Left lobe of liver (tissue), 2 donors: ENCODE measurements around the gene USH1C. TPM values are rescaled to one million over a fixed set of nuclear protein-coding genes. Genes with fewer than 3 reads are reported as not detected.

ENCODE experiments used
- ATAC-seq: fragments of 200-7000 bp; cut with Tn5 transposase; one replicate; pipeline ENCODE4 v1.9.1; 2020; ENCODE audit warnings: mild to moderate bottlenecking, moderate library complexity
- DNase-seq: peaks from one replicate; pipeline ENCODE4 v3.0.0-alpha.2; 2020; ENCODE audit warnings: low spot score
- total RNA-seq: library from RNA; stranded (reverse); gene quantifications from one replicate; pipeline ENCODE4 v1.2.1, GENCODE V29; 2021
- donor health status: DM: no; HTN: no; CAD: no; lungs with moderate emphysema.
- donor health status: DM: no; HTN: yes; CAD: no.

USH1C gene
- total RNA-seq, 1 donor from 2014 or later: 1.2 TPM

DNA sequence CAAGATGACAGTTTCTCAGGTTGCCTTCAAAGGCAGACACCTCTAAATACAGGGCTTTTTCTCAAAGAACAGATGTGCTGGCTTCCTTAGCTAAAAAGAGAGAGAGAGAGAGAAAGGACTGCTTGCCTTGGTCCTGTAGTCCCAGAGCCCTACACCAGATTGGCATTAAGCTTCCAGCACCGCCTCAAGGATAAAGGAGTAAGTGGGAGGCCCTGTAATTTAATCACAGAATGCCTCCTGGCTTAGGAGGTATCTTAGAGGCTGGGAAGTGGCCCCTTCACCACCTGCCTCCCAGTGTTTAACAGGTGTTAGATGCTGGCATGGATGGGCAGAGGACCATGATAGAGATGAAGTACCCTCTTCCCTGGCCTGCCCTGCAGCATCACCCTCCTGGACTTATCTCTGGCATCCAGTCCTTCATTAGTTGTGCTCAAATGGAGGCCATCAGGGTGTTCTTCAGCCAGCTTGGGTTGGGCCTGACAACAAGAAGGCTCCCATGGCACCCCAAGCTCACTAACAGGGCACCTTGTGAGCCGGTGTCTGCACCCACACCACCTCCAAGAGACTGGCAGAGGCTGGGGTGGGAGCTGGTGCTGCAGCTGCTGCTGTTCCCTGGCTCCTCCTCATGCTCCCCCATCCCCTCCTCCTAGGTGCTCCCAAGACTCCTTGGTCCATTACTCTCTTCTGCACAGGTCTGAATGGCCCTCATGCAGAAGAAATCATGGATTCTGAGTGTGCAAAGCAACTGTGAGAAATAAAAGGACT is 100.1 kb downstream of the USH1C start:
- DNase-seq (no peak), ATAC-seq (no peak)

Other genes with a start within 250 kb of the USH1C start
- gene NCR3LG1, start 192.6 kb downstream of the USH1C start, total RNA-seq: 0.35 TPM
- gene KCNJ11, start 155.8 kb downstream of the USH1C start, total RNA-seq: 4.0 TPM
- 0.83 TPM for gene ABCC8, start 67.6 kb downstream of the USH1C start, total RNA-seq
- not detected for gene OTOG, start 2.8 kb upstream of the USH1C start, total RNA-seq
- gene MYOD1, start 175.2 kb upstream of the USH1C start, total RNA-seq: not detected
- not detected for gene KCNC1, start 190.4 kb upstream of the USH1C start, total RNA-seq